Natural killer cell (primary cell): ENCODE results near the gene RAB3B. TPM values are rescaled to one million over a fixed set of nuclear protein-coding genes. Genes with fewer than 3 reads are reported as not detected.

Source experiments
- ATAC-seq, 3 donors: fragments of 150-1000 bp in 2 of 3; fragments of 200-7000 bp in 1 of 3; cut with Tn5 transposase; 1 replicate in 1 of 3; 2 replicates in 2 of 3; pipeline ENCODE4 v1.10.0; 2021; ENCODE audit warnings: mild to moderate bottlenecking in 2 of 3, moderate library complexity in 2 of 3
- DNase-seq, 2 donors: peaks; one replicate each; pipeline versions ENCODE4 v3.0.0 to v3.0.0-alpha.2; 2013 to 2021; ENCODE audit warnings: mixed read lengths in 1 of 2
- H3K27ac ChIP-seq: one replicate; pipeline ENCODE4 v1.5.1; 2013; ENCODE audit warnings: mild to moderate bottlenecking, low read length
- H3K27me3 ChIP-seq: one replicate; pipeline ENCODE4 v1.6.1; 2013; ENCODE audit warnings: low read length; ENCODE audit not compliant: control insufficient read depth, insufficient read depth
- H3K36me3 ChIP-seq: one replicate; pipeline ENCODE4 v1.6.1; 2013; ENCODE audit warnings: low read length; ENCODE audit not compliant: control insufficient read depth, insufficient read depth
- H3K4me1 ChIP-seq: one replicate; pipeline ENCODE4 v1.6.1; 2013; ENCODE audit warnings: low read length; ENCODE audit not compliant: control insufficient read depth, insufficient read depth
- H3K4me3 ChIP-seq: one replicate; pipeline ENCODE4 v1.5.1; 2013; ENCODE audit warnings: low read length
- H3K9me3 ChIP-seq: one replicate; pipeline ENCODE4 v1.6.1; 2013; ENCODE audit warnings: low read length; ENCODE audit not compliant: control insufficient read depth, insufficient read depth
- H3K27ac Mint-ChIP-seq, 2 donors: one replicate each; pipeline ENCODE4 v1.8.0; 2022; ENCODE audit warnings: mild to moderate bottlenecking in 2 of 2, mixed read lengths in 2 of 2, moderate library complexity in 1 of 2
- H3K27me3 Mint-ChIP-seq, 2 donors: one replicate each; pipeline ENCODE4 v1.8.0; 2022; ENCODE audit warnings: low read depth in 2 of 2, mixed read lengths in 2 of 2
- H3K36me3 Mint-ChIP-seq: one replicate; pipeline ENCODE4 v1.8.0; 2022; ENCODE audit warnings: mixed read lengths
- H3K4me1 Mint-ChIP-seq, 2 donors: one replicate each; pipeline ENCODE4 v1.8.0; 2022; ENCODE audit warnings: mixed read lengths in 2 of 2
- H3K4me3 Mint-ChIP-seq: one replicate; pipeline ENCODE4 v1.8.0; 2022; ENCODE audit warnings: mild to moderate bottlenecking, moderate library complexity, mixed read lengths
- H3K9me3 Mint-ChIP-seq, 2 donors: one replicate each; pipeline ENCODE4 v1.8.0; 2022; ENCODE audit warnings: mixed read lengths in 2 of 2
- CTCF ChIP-seq: fragments of 200-600 bp; IDR thresholded peaks from one replicate; pipeline ENCODE4 v1.8.0; 2022; ENCODE audit warnings: antibody characterized with exemption
- whole genome bisulfite sequencing: methylation state at CpG from one replicate; pipeline ENCODE4 v1.1.7; 2013; ENCODE audit warnings: missing lambda C conversion rate; ENCODE audit not compliant: insufficient coverage; 5-methylcytosine and 5-hydroxymethylcytosine counted together
- intact Hi-C: fragments of 100-400 bp; cut with micrococcal nuclease; formaldehyde crosslinking; loops from one replicate; pipeline ENCODE4 v1.14.2; 2022
- total RNA-seq, 4 donors: library from RNA; stranded (reverse); fragments of 120-200 nt in 1 of 4; gene quantifications; one replicate each; pipeline versions ENCODE4 v1.2.3 to v1.2.4, GENCODE V29; 2013 to 2022

Gene RAB3B
- total RNA-seq, 3 donors from 2014 or later (not counting 1 experiment from before 2014, with no cell fraction given), result 0.03 TPM; not detected in 2

GRCh38 chr1:51910221-51911000, 80.1 kb downstream of the RAB3B start:
- WGBS, result 84% methylated on average over 4 of the region's 4 CpGs

GRCh38 chr1:51908499-51908898, 82.0 kb downstream of the RAB3B start:
- TF ChIP-seq CTCF, result no peak
- Histone ChIP-seq H3K9me3 (no peaks in the 10 kb centered on the region), H3K27me3 (no peaks in the 10 kb centered on the region), H3K36me3 (no peaks in the 10 kb centered on the region), H3K27ac (no peak overlapping the region), H3K4me3 (no peak overlapping the region), H3K4me1 (peaks cover 3% of the 10 kb centered on the region)
- H3K9me3 Mint-ChIP-seq, result peaks cover 2 to 3% of the 10 kb centered on the region in 2 donors
- H3K27me3 Mint-ChIP-seq, result peaks cover 11 to 15% of the 10 kb centered on the region in 2 donors
- WGBS, result 43% methylated on average over 1 of the region's 2 CpGs
- no peak overlapping the region for H3K27ac Mint-ChIP-seq
- DNase-seq (no peak), ATAC-seq (no peak)
- H3K4me3 Mint-ChIP-seq, result no peak overlapping the region
- intact Hi-C loops, result no loop called here
- no peaks in the 10 kb centered on the region for H3K36me3 Mint-ChIP-seq
- H3K4me1 Mint-ChIP-seq, result peaks cover 0 to 6% of the 10 kb centered on the region in 2 donors

More at GRCh38 chr1:51910221-51911000, 80.1 kb downstream of the RAB3B start:
- Mint-ChIP-seq H3K4me3 (no peak overlapping the region), H3K36me3 (no peaks in the 10 kb centered on the region), H3K27ac (no peak overlapping the region), H3K4me1 (peaks cover 0 to 6% of the 10 kb centered on the region in 2 donors), H3K27me3 (peaks cover 19 to 26% of the 10 kb centered on the region in 2 donors), H3K9me3 (peaks cover 2 to 3% of the 10 kb centered on the region in 2 donors)
- H3K27ac ChIP-seq, result no peak overlapping the region
- DNase-seq (no peak), ATAC-seq (no peak)
- TF ChIP-seq CTCF, result no peak
- intact Hi-C loops, result no loop called here
- H3K27me3 ChIP-seq, result no peaks in the 10 kb centered on the region
- H3K4me1 ChIP-seq, result peaks cover 3% of the 10 kb centered on the region
- H3K4me3 ChIP-seq, result no peak overlapping the region
- H3K36me3 ChIP-seq, result no peaks in the 10 kb centered on the region
- no peaks in the 10 kb centered on the region for H3K9me3 ChIP-seq

GRCh38 chr1:51907079-51907702, 83.3 kb downstream of the RAB3B start:
- H3K36me3 Mint-ChIP-seq, result no peaks in the 10 kb centered on the region
- peaks cover 8 to 15% of the 10 kb centered on the region in 2 donors for H3K27me3 Mint-ChIP-seq
- intact Hi-C loops, result no loop called here

More at GRCh38 chr1:51907079-51907702, 83.3 kb downstream of the RAB3B start:
- Histone ChIP-seq H3K36me3 (no peaks in the 10 kb centered on the region), H3K9me3 (no peaks in the 10 kb centered on the region), H3K4me3 (no peak overlapping the region), H3K4me1 (peaks cover 3% of the 10 kb centered on the region), H3K27ac (no peak overlapping the region), H3K27me3 (no peaks in the 10 kb centered on the region)
- Mint-ChIP-seq H3K9me3 (peaks cover 2 to 3% of the 10 kb centered on the region in 2 donors), H3K4me3 (no peak overlapping the region), H3K4me1 (peaks cover 0 to 6% of the 10 kb centered on the region in 2 donors), H3K27ac (peak overlapping the region; percentile 80 to 85)
- ATAC-seq (peak in 1 of 3 donors; percentile 18), DNase-seq (no peak)
- 72% methylated on average over 4 of the region's 4 CpGs for WGBS
- TF ChIP-seq CTCF, result no peak
